Keratinocyte (primary cell): ENCODE measurements around the gene ARHGAP22. TPM values are rescaled to one million over a fixed set of nuclear protein-coding genes. Genes with fewer than 3 reads are reported as not detected.
"Not testable (repeated sequence)": the region's sequence is repeated elsewhere in the genome, so short reads cannot be mapped to it uniquely, and the experiment has no call there.

Experiments
- DNase-seq: peaks from one replicate; pipeline ENCODE4 v3.0.0-alpha.2; 2011; ENCODE audit warnings: low read depth, missing footprints, low spot score
- FAIRE-seq: peaks from 2 replicates; lab custom pipeline; 2011; peaks lifted over from hg19 to GRCh38; lab: Jason Lieb, UNC
- H2AFZ ChIP-seq: 2 replicates; pipeline ENCODE4 v1.6.0; 2012; ENCODE audit warnings: low read length, control low read depth, inconsistent platforms; ENCODE audit not compliant: control insufficient read depth
- H3K27ac ChIP-seq: 2 replicates; pipeline ENCODE4 v1.5.1; 2011; ENCODE audit warnings: low read length; ENCODE audit not compliant: control insufficient read depth, insufficient read depth
- H3K27me3 ChIP-seq: 3 replicates; pipeline ENCODE4 v1.6.0; 2011; ENCODE audit warnings: low read length; ENCODE audit not compliant: control insufficient read depth, insufficient read depth; ENCODE audit errors: extremely low read depth
- H3K36me3 ChIP-seq, 2 experiments: 2 replicates in 1 of 2; 3 replicates in 1 of 2; pipeline ENCODE4 v1.5.1; 2011; ENCODE audit warnings: low read length in 2 of 2, mild to moderate bottlenecking in 1 of 2; ENCODE audit not compliant: control insufficient read depth in 2 of 2, insufficient read depth in 2 of 2; ENCODE audit errors: extremely low read depth in 1 of 2
- H3K4me1 ChIP-seq: 3 replicates; pipeline ENCODE4 v1.5.1; 2011; ENCODE audit warnings: low read length; ENCODE audit not compliant: control insufficient read depth, insufficient read depth; ENCODE audit errors: extremely low read depth
- H3K4me2 ChIP-seq: 3 replicates; pipeline ENCODE4 v1.6.0; 2011; ENCODE audit warnings: low read depth, low read length; ENCODE audit not compliant: control insufficient read depth, insufficient read depth; ENCODE audit errors: extremely low read depth
- H3K4me3 ChIP-seq, 3 experiments: fragments of 200-600 bp in 1 of 3; sonication (generic) in 1 of 3; 2 replicates in 2 of 3; 3 replicates in 1 of 3; pipeline ENCODE4 v1.5.1; 2011 to 2016; ENCODE audit warnings: low read length in 3 of 3, mild to moderate bottlenecking in 3 of 3, control low read depth in 2 of 3, inconsistent platforms in 1 of 3, low read depth in 1 of 3, mixed read lengths in 1 of 3, mixed run types in 1 of 3, moderate library complexity in 1 of 3; ENCODE audit not compliant: control insufficient read depth in 2 of 3, insufficient read depth in 2 of 3; ENCODE audit errors: extremely low read depth in 1 of 3
- H3K79me2 ChIP-seq: 2 replicates; pipeline ENCODE4 v1.6.0; 2012; ENCODE audit warnings: low read length; ENCODE audit not compliant: control insufficient read depth, insufficient read depth
- H3K9ac ChIP-seq: 3 replicates; pipeline ENCODE4 v1.6.0; 2011; ENCODE audit warnings: low read length; ENCODE audit not compliant: control insufficient read depth, insufficient read depth; ENCODE audit errors: extremely low read depth
- H3K9me1 ChIP-seq: 3 replicates; pipeline ENCODE4 v1.6.0; 2011; ENCODE audit warnings: low read length; ENCODE audit not compliant: control insufficient read depth, insufficient read depth; ENCODE audit errors: extremely low read depth
- H3K9me3 ChIP-seq: 2 replicates; pipeline ENCODE4 v1.5.1; 2012; ENCODE audit warnings: low read depth, low read length; ENCODE audit not compliant: control insufficient read depth
- H4K20me1 ChIP-seq: 3 replicates; pipeline ENCODE4 v1.6.0; 2011; ENCODE audit warnings: low read length; ENCODE audit not compliant: control insufficient read depth, insufficient read depth; ENCODE audit errors: extremely low read depth
- CTCF ChIP-seq, 3 experiments: IDR thresholded peaks in 1 of 3; conservative IDR thresholded peaks in 1 of 3; optimal IDR thresholded peaks in 1 of 3; 2 replicates in 2 of 3; 3 replicates in 1 of 3; pipeline versions ENCODE3 to v1.5.1; 2011; ENCODE audit warnings: low read length in 3 of 3, mild to moderate bottlenecking in 3 of 3, moderate library complexity in 2 of 3, control low read depth in 1 of 3, inconsistent platforms in 1 of 3; ENCODE audit not compliant: insufficient read depth in 2 of 3; ENCODE audit errors: extremely low read depth in 1 of 3
- EZH2 ChIP-seq: IDR thresholded peaks from one replicate; pipeline ENCODE4 v1.6.1; 2012; ENCODE audit warnings: inconsistent platforms, mild to moderate bottlenecking, low read length, moderate library complexity
- dilution Hi-C: fragments of 300-500 bp; cut with MboI; formaldehyde crosslinking; loops from one replicate; pipeline ENCODE4 v1.7.0; 2020; ENCODE audit warnings: low sequenced_read_pairs; ENCODE audit not compliant: extremely low pct_ligation_motif_present
- polyA plus RNA-seq, 5 experiments: library from polyadenylated mRNA; depleted of rRNA in 3 of 5; stranded (reverse) in 3 of 5; stranded (forward) in 1 of 5; unstranded in 1 of 5; fragments of >200 nt; gene quantifications; 1 replicate in 1 of 5; 2 replicates in 3 of 5; 3 replicates in 1 of 5; pipeline versions ENCODE4 v1.2.1 to v1.2.3, GENCODE V29; 2011 to 2012; ENCODE audit warnings: missing spikeins in 2 of 5, low read depth in 1 of 5, low replicate concordance in 1 of 5

The ARHGAP22 gene
- polyA plus RNA-seq, 1 donor (not counting 4 experiments of a cell fraction or from before 2014, with no cell fraction given): 4.9 TPM

DNA sequence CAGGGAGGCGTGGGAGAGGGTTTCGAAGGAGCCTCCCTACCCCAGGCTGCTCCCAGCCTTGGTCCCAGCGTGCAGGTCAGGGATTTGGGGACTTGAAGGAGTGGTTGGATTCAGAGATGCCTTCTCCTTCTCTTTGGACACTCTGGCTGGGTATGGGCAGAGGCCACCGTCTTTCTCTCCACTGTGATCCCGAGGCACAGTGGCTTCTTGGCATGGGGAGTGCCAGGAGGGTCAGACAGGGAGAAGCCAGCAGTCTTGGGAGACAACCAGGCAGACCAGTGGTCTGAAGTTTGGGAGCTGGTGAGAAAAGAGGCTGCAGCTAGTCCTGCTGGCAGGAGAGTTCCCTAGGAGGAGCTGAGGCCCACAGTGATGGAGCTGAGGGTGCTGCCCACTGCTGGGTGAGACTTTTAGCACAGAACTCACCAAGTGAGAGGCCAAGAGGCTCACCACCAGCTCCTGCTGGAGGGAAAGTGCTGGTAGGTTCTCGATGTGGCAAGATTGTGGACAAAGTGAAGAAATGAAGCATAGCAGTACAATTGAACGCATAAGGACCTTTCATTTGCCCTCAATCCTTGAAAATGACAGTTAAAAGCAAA, 44.6 kb upstream of the ARHGAP22 start:
- no peak overlapping the region for H3K4me2 ChIP-seq
- FAIRE-seq (no peak), DNase-seq (no peak)
- no peak overlapping the region for H3K9ac ChIP-seq
- H3K27me3 ChIP-seq: peaks cover 25% of the 10 kb centered on the region
- H4K20me1 ChIP-seq: no peaks in the 10 kb centered on the region
- dilution Hi-C loops: no loop called here
- H2AFZ ChIP-seq: no peak overlapping the region
- H3K79me2 ChIP-seq: no peaks in the 10 kb centered on the region
- H3K9me1 ChIP-seq: no peaks in the 10 kb centered on the region
- H3K4me3 ChIP-seq: no peak overlapping the region
- no peaks in the 10 kb centered on the region for H3K9me3 ChIP-seq
- no peak overlapping the region for H3K27ac ChIP-seq
- TF ChIP-seq EZH2 (no peak), CTCF (optimal IDR thresholded peaks at IDR 0.05 in 1 of 3, IDR thresholded peaks at IDR 0.05 in 1 of 3, conservative IDR thresholded peaks at IDR 0.05 in 1 of 3; ENCODE audit: extremely low read depth in 1 of 3, insufficient read depth in 2 of 3, low read length in 3 of 3) (peak in 1 of 3 experiments; percentile 9)
- no peaks in the 10 kb centered on the region for H3K4me1 ChIP-seq
- no peaks in the 10 kb centered on the region for H3K36me3 ChIP-seq

DNA sequence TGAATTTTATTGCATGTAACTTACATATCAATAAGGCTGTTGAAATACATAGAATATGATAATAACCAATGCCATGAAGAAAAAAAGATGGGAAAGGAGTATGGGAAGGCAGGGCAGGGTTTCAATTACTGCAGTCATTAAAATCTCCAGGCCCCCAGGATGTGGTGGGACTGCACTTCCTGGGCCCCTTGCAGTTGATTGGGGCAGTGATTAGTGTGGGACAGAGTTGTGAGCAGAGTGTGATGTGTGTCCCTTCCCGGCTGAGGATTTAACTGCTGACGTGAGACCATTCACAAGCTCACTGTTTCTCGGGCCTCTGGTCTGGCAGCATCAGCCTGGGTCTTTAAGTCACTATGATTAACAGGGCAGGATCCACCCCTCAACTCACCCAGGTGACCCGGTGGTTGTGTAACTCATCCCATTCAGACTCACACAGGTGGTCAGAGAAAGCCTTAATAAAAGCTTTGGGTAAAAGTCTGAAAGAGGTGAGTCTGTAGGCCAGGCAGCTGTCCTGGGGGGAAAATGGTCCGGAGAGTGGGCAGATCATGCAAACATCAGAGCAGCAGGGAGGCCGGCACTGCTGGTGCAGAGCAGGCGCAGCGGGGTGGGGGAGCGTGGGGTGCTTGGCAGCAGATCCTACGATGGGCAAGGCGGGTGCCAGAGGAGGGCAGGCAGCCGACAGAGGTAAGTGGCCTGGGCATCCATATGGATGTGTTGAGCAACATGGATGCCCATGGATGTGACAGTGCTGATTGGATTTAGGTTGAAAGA, 43.5 kb upstream of the ARHGAP22 start:
- FAIRE-seq (no peak), DNase-seq (no peak)
- H2AFZ ChIP-seq: no peak overlapping the region
- no peaks in the 10 kb centered on the region for H4K20me1 ChIP-seq
- H3K79me2 ChIP-seq: no peaks in the 10 kb centered on the region
- H3K4me3 ChIP-seq: no peak overlapping the region
- no peak overlapping the region for H3K4me2 ChIP-seq
- peaks cover 17% of the 10 kb centered on the region for H3K27me3 ChIP-seq
- H3K9ac ChIP-seq: no peak overlapping the region
- H3K4me1 ChIP-seq: no peaks in the 10 kb centered on the region
- H3K27ac ChIP-seq: no peak overlapping the region
- TF ChIP-seq CTCF (optimal IDR thresholded peaks at IDR 0.05 in 1 of 3, IDR thresholded peaks at IDR 0.05 in 1 of 3, conservative IDR thresholded peaks at IDR 0.05 in 1 of 3; ENCODE audit: extremely low read depth in 1 of 3, insufficient read depth in 2 of 3, low read length in 3 of 3): no peak
- no peak for TF ChIP-seq EZH2
- H3K36me3 ChIP-seq: no peaks in the 10 kb centered on the region
- H3K9me1 ChIP-seq: no peaks in the 10 kb centered on the region
- no peaks in the 10 kb centered on the region for H3K9me3 ChIP-seq
- dilution Hi-C loops: no loop called here

DNA sequence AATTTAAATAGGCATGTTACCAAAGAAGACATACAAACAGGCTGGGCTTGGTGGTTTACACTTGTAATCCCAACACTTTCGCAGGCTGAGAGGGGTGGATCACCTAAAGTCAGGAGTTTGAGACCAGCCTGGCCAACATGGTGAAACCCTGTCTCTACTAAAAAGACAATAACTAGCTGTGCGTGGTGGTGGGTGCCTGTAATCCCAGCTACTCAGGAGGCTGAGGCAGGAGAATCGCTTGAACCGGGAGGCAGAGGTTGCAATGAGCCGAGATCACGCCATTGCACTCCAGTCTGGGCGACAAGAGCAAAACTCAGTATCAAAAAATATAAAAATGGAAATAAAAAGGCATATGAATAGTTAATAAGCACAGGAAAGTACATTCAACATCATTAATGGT, 42.2 kb upstream of the ARHGAP22 start:
- H3K9me3 ChIP-seq, H3K36me3 ChIP-seq, H3K9ac ChIP-seq, FAIRE-seq, H3K4me1 ChIP-seq, DNase-seq, dilution Hi-C loops, H3K4me3 ChIP-seq, H2AFZ ChIP-seq, H3K4me2 ChIP-seq, H4K20me1 ChIP-seq, H3K79me2 ChIP-seq, H3K9me1 ChIP-seq, H3K27ac ChIP-seq: not testable (repeated sequence)
- peaks cover 10% of the 10 kb centered on the region for H3K27me3 ChIP-seq
